ENCODE results near the gene SERTAD3.

GRCh38 chr19:40452016-40452415 lies 7.9 kb upstream of the SERTAD3 start:
- TF ChIP-seq TARDBP (IDR thresholded peaks at IDR 0.05), result no peak
- no peak for TF ChIP-seq SUZ12 (IDR thresholded peaks at IDR 0.05)
- no peak for TF ChIP-seq FOXM1 (IDR thresholded peaks at IDR 0.05; ENCODE audit: borderline replicate concordance)
- no peak for TF ChIP-seq FOXK2 (IDR thresholded peaks at IDR 0.05)
- TF ChIP-seq SP1 (IDR thresholded peaks at IDR 0.05), result no peak
- TF ChIP-seq ARNT (IDR thresholded peaks at IDR 0.05), result no peak
- no peak for TF ChIP-seq HDGF (IDR thresholded peaks at IDR 0.05; ENCODE audit: borderline replicate concordance)
